ENCODE data around the gene TTYH2.

DNA sequence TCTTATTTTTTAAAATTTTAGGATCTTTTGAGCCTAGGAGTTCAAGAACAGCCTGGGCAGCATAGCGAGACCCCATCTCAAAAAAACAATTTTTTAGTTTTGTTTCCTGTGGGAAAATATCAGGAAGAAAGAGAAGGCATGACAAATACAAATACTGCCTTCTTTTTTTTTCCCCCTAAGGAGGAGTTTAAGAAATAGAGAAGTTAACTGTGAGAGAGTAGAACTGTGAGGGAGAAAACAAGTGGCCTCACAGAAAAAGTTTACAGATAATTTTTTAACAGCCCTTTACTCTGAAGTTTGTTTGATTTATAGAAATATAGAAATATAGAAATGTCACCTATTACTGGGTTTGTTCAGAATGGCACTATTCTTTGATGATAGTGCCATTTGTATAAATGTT is 21.1 kb downstream of the TTYH2 start:
- no peak for TF ChIP-seq GATA3 (IDR thresholded peaks at IDR 0.05; ENCODE audit: low read depth, low read length)
- TF ChIP-seq GATA2 (IDR thresholded peaks at IDR 0.05; ENCODE audit: low read depth, low read length): no peak

All from SH-SY5Y (cell line).